HG02571 (cell line): Measurements from ENCODE around the gene WHAMM.
"Not testable (repeated sequence)": the region's sequence is repeated elsewhere in the genome, so short reads cannot be mapped to it uniquely, and the experiment has no call there.

Experiments
- ATAC-seq: cut with Tn5 transposase; IDR thresholded peaks from one replicate; pipeline ENCODE4 v1.9.1; 2021; ENCODE audit warnings: mild to moderate bottlenecking, moderate library complexity; ENCODE audit not compliant: unreplicated experiment

The WHAMM gene, protein sequence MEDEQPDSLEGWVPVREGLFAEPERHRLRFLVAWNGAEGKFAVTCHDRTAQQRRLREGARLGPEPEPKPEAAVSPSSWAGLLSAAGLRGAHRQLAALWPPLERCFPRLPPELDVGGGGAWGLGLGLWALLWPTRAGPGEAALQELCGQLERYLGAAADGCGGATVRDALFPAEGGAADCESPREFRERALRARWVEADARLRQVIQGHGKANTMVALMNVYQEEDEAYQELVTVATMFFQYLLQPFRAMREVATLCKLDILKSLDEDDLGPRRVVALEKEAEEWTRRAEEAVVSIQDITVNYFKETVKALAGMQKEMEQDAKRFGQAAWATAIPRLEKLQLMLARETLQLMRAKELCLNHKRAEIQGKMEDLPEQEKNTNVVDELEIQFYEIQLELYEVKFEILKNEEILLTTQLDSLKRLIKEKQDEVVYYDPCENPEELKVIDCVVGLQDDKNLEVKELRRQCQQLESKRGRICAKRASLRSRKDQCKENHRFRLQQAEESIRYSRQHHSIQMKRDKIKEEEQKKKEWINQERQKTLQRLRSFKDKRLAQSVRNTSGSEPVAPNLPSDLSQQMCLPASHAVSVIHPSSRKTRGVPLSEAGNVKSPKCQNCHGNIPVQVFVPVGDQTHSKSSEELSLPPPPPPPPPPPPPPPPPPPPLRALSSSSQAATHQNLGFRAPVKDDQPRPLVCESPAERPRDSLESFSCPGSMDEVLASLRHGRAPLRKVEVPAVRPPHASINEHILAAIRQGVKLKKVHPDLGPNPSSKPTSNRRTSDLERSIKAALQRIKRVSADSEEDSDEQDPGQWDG

DNA sequence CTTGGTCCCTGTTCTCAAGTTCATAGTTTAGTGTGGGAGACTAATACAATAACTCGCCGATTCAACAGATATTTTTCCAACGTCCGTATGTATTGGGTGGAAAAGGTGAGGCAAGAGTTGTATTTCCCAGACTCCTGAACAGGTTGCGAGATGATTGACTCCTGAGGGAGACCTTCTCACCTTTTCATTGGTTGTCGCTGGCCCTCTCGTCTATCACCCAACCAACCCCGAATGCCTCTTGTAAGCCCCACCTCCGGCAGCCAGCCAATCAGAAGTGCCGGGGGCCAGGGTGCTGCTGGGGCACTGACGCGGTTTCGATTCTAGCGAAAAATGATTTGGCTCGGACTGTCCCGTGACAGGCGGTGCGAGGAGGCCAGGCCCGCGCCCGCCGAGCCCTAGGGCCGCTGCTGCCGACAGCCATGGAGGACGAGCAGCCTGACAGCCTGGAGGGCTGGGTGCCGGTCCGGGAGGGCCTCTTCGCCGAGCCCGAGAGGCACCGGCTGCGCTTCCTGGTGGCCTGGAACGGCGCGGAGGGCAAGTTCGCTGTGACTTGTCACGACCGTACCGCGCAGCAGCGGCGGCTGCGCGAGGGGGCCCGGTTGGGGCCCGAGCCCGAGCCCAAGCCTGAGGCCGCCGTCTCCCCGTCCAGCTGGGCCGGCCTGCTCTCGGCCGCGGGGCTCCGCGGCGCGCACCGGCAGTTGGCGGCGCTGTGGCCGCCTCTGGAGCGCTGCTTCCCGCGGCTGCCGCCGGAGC lies at the start of gene WHAMM:
TSS of gene WHAMM (plus strand) at position 321 of the 753 bp plus-strand sequence. CDS start at position 420, 99 bp downstream.
- peak; percentile 88 for ATAC-seq

DNA sequence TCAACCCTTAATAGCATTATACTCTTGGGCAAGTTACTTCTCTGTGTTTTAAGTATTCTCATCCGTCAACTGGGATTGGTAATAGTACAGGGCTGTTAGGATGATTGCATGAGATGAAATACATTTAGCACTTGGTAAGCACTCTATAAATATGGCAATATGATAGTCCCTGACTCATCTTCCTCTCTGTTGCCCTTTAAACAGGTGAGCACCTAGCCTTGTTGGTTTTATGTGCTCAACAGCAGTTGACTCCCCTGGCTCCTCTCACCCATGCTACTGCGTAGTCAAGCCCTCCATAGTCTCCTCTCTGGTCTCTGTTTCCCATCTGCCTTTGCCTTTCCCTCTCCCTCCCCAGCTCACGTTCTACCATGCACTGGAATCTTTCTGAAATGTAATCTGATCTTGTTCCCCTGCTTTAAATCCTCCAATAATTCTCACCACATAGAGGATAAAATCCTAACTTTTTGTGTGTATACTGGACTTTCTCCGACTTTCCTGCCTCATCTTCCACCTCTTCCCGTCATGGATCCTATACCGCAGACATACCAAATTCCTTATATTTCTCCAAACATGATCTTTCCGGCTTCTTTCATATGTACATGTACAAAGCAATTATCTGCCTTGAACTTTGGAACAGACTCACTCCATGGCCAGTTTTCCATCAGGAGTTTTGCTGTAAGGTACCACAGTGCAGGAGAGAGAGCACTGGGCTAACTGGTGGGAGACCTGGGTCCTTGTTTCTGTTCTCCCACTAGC lies 45.9 kb upstream of the WHAMM start:
- ATAC-seq = no peak

DNA sequence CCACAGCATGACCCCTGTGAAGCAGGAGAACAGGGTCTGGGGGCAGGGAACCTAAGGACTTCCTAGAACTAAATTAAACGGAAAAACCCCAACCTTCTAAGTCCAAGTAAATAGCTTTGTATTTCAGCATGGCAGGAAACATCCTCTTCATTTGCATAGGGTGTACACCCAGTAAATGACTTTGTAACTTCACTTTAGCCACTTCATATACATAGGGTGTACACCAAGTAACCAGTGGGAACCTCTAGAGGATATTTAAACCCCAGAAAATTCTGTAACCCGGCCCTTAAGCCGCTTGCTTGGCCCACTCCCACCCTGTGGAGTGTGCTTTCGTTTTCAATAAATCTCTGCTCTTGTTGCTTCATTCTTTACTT lies 45.3 kb upstream of the WHAMM start:
- no peak for ATAC-seq

DNA sequence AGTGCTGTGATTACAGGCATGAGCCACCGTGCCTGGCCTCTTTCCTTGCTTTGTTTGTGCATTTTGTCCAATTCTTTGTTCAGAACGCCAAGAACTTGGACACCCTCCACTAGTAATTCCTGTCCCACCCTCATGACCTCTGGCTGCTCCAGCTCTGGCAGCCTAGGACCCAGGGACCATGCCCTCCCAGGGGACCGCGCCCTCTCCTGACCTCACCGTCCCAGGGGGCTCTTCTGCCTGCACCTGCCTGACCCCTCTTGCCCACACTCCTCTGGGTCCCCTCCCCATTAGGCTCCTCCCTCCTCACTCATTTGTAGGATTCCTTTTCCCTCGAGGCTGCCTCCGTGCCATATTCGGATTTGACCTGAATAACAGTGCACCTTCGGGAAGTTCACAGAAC lies 44.7 kb upstream of the WHAMM start:
- ATAC-seq = no peak

DNA sequence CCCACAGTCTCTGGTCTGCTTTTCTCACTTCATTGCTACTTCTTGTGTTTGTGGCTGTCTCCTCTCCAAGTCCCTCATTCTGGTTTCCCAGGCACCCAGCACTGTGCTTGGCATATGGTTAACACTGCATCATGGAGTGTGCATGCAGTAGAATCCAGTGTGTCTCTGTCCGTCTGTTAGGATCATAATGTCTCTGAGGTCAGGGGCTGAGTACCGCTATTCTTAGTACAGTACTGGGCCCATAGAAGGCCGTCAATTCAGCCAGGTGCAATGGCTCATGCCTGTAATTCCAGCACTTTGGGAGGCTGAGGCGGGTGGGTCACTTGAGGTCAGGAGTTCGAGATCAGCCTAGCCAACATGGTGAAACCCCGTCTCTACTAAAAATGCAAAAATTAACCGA lies 43.2 kb upstream of the WHAMM start:
- not testable (repeated sequence) for ATAC-seq

DNA sequence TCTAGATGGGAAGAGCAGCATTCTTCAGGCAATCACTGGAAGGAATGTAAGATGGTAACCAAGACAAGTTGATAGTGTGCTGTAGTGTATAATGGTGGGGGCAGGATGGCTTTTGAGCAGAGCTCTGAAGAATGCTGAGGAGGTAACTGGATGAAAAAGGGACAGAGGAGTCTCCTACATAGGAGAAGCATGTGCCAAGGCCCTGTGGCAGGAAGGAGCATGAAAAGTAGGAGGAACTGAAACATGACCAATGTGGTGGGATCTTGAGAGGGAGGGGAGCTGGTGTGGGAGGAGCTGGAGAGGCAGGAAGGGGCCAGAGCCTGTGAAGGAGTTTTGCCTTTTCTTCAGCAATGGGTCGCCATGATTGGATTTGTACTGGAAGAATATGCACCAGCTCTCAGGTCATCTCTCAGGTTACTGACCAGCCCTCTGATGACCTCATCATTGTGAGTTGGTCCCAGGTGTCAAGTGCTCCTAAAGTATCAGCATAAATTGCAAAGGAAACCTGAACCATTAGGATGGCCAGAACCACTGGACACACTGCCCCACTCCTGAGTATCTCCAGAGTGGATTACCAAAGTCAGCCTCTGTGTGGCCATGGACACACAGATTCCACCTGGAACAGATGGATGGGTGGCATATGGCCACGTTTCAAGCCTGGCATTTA lies 42.1 kb upstream of the WHAMM start:
- ATAC-seq = no peak

DNA sequence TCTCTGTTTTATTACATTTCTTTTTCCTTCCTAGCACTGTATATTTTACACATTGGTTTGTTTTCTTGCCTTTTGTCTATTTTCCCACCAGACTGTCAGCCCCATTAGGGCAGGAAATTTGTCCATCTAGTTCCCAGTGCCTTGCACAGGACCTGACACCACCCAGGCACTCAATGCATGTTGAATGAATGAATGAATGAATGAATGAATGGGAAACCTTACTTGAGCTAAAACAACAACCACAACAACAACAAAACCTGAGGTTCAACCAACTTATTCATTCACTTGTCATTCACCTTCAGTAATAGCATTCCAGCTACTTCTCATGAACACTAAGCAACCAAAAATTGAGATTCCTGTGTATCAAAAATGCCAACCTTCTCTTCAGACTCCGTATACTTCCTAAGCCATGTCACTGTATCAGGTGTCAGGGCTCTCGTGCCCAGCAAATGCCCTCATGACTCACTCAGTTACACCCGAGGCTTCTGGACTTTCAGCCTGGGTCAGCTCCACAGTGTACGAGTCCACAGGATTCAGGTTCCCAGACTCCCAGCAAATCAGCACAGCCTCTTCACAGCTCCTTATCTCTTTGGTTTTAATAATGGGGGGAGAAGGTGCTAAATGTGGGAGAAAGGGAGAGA lies 40.9 kb upstream of the WHAMM start:
- ATAC-seq = no peak

DNA sequence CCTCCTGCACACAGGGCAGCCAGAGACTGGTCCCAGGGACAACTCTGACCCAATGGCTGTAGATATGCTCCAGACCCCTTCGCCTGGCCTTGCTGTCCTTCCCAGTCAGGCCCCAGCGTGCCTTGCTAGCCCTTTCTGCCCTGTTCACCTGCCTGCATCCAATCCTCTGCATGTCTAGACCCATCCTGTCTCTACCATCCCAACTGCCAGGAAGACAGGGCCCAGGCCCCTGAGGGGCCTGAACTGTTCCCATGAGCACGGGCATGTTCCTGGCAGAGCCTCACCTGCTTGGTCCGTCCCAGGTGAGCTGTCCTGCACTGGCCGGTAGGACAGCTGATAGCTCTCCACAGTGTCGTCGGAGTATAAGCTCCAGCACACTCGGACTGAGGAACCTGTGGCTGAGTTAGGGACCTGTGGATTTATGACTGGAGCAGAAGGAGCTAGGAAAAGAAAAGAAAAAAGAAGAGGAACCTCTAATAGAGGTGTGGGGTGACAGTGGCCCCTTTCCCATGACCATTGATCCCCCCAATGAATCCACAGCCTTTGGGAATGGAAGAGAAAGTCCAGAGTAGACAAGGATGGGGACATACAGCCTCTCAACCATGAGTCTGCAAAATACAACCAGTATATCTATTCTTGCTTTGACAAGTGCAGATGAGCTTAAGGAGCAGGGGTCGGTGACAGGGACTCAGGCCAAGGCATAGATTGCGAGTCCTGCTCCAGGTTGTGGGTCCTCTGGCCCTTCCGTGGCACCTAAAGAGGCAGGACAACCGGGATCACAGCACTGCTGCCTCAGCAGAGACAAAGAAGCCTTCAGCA lies 37.4 kb upstream of the WHAMM start:
- ATAC-seq = no peak

DNA sequence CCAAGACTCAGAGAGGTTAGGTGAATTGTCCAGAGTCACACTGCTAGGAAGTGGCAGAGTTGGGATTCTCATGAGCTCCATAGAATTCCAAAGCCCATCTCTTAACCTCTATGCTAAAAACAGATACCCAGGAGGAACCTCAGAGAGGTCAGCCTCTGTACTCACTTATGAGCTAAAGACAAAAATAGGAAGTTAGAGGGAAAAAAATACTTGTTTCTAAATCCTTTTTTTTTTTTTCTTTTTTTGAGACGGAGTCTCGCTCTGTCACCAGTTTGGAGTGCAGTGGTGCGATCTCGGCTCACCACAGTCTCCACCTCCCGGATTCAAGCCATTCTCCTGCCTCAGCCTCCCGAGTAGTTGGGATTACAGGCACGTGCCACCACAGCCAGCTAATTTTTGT lies 34.9 kb upstream of the WHAMM start:
- no peak for ATAC-seq

DNA sequence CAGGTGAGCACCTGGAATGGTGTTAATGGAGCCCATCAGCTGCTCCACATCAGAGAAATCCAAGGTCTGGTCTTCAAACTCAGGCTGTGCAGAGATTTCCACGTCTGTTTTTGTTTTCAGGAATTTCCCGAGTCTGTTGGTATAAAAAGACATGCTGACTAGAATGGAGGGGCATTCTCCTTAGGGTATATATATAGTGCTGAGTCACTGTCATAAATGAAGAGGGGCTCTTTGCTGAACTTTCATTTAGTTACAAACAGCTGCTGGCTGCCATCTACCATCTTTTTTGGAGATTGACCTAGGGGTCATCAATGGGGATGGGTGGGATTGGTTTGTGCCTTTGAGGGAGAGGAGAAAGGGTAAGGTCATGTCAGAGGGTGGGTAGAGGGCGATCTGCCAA lies 30.7 kb upstream of the WHAMM start:
- no peak for ATAC-seq

DNA sequence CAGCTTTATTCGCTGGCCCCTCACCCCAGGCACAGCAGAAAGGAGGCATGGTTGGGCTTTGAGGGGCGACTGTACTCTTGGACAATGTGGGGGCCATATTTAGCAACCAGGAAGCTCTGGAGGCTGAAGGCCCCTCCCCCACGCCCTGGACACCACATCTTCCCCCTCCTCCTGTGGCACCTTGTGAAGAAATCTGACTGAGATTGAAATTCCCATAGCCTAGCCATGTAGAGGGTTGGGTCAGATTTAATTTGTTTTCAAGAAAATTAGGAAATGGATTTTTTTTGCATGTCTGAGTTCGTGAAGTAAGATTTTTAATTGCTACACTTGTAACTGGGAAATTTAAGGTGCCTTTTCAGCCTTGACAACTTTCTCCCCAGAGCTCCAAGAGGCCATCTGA lies 28.1 kb upstream of the WHAMM start:
- no peak for ATAC-seq

DNA sequence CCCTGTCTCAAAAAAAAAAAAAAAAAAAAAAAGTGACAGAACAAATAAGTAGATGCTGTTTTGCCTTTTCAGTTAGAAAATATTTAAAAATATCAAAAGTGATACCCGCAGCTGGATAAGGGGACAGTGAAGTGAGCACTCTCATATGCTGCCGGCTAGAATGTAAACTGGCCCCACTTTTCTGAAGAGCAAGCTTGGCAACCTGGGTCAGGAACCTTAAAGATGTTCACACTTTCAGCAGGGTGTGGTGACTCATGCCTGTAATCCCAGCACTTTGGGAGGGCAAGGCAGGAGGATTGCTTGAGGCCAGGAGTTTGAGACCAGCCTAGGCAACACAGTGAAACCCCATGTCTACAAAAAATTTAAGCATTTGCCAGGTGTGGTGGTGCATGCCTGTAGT lies 20.9 kb upstream of the WHAMM start:
- no peak for ATAC-seq

DNA sequence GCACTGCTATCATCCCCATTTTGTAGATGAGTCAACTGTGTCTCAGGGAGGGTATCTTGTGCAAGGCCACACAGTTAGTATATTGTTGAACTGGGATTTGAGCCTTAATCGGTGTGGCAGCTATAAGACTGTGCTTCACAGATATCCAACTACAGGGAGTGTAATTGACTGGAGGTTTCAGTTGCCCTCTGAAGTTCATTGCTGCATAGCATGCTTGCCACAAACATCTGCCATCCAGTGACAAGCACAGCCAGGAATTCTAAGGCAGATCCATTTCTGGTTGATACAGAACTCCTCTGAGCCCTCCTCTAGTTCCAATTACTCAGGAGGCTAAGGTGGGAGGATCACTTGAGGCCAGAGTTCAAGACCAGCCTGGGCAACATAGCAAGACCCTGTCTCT lies 19.9 kb upstream of the WHAMM start:
- ATAC-seq = no peak

DNA sequence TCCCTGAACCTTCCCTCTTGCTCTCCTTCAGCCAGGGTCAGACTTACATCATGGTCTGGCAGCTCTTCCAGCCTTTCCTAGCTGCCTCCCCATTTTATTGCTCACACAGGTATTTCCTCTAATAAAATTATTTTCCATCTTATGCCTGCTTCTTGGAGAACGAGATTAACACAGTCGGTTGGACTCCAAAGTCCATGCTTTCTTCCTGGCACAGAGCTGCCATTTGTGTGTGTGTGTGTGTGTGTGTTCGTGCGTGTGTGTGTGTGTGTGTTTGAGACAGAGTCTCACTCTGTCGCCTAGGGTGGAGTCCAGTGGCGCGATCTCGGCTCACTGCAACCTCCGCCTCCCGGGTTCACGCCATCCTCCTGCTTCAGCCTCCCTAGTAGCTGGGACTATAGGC lies 19.1 kb upstream of the WHAMM start:
- ATAC-seq = no peak

DNA sequence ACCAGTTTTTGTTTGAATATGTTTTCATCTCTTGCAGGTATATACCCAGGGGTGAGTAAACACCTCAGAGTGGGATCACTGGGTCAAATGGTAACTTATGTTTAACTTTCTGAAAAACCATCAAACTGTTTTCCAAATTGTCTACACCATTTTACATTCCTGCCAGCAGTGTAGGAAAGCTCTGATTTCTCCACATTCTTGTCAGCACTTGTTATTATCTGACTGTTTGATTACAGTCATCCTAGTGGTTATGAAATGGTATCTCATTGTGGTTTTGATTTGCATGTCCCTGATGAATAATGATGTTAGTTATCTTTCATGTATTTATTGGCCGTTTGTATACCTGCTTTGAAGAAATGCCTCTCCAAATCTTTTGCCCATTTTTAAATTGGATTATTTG lies 17.4 kb upstream of the WHAMM start:
- no peak for ATAC-seq

DNA sequence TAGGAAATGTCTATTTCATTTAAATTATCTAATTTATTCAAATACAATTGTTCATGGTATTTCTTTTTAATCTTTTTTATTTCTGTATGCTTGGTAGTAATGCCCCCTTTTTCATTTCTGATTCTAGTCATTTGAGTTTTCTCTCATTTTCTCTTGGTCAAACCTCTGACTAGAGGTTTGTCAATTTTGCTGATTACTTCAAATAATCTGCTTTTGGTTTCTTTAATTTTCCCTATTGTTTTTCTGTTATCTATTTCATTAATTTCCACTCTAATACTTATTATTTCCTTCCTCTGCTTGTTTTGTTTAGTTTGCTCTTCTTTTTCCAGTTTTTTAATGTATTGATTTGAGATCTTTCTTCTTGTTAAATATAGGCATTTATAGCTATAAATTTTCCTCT lies 15.7 kb upstream of the WHAMM start:
- ATAC-seq = no peak

DNA sequence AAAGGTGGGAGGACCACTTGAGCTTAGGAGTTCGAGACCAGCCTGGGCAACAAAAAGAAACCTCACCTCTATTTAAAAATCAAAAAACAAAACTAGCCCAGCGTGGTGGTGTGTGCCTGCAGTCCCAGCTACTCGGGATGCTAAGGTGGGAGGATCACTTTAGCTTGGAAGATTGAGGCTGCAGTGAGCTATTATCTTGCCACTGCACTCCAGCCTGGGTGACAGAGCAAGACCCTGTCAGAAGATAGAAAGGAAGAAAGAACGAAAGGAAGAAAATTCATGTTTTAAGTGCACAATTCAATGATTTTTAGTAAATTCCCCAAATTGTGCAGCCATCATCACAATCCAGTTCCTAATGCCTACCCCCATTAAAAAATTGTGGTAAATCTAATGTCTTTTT lies 11.3 kb upstream of the WHAMM start:
- ATAC-seq = no peak

DNA sequence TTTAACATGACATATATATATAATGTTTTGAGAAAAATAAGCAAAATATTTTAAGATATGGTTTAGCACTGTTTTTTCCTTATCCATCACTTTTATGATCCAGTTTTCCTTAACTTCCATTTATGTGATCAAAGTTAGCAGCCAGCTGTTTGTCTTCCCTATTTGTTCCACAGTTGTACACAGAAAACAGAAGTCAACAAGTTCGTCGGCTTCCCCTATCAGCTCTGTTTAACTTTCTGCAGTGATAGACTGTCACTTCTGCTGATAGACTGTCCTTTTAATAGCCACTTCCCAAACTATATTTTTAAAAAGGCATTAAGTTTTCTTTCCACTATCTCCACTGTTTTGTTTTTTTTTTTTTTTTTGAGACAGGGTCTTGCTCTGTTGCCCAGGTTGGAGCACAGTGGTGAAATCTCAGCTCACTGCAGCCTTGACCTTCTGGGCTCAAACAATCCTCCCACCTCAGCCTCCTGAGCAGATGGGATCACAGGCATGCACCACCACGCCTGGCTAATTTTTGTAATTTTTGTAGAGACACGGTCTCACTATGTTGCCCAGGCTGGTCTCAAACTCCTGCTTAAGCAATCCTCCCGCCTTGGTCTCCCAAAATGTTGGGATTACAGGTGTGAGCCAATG lies 10.8 kb upstream of the WHAMM start:
- ATAC-seq = no peak
